Activated CD4-positive, alpha-beta memory T cell treated with anti-CD3 and anti-CD28 coated beads for 36 hours (primary cell): ENCODE measurements around the gene SPATA33. TPM values are rescaled to one million over a fixed set of nuclear protein-coding genes. Genes with fewer than 3 reads are reported as not detected.
A peak's percentile ranks its signal among the peaks of the same experiment; 100 is the strongest.

Experiments
- CTCF ChIA-PET: fragments of 350-600 bp; sonication (Branson Sonifier 250); formaldehyde crosslinking; loops from one replicate; lab custom pipeline; 2021; ENCODE audit warnings: antibody characterized with exemption, inconsistent platforms; lab: Charles Lee
- POLR2A ChIA-PET: fragments of 350-600 bp; sonication (Branson Sonifier 250); formaldehyde crosslinking; loops from one replicate; lab custom pipeline; 2021; ENCODE audit warnings: antibody characterized with exemption; lab: Charles Lee
- DNase-seq: peaks from one replicate; pipeline ENCODE4 v3.0.0-alpha.2; 2020
- H3K27ac Mint-ChIP-seq: one replicate; pipeline ENCODE4 v1.8.0; 2021; ENCODE audit warnings: mixed read lengths
- H3K27me3 Mint-ChIP-seq: one replicate; pipeline ENCODE4 v1.8.0; 2021; ENCODE audit warnings: mixed read lengths
- H3K36me3 Mint-ChIP-seq: one replicate; pipeline ENCODE4 v1.8.0; 2021; ENCODE audit warnings: mixed read lengths
- H3K4me1 Mint-ChIP-seq: one replicate; pipeline ENCODE4 v1.8.0; 2021; ENCODE audit warnings: low read depth, mixed read lengths
- H3K4me3 Mint-ChIP-seq: one replicate; pipeline ENCODE4 v1.8.0; 2021; ENCODE audit warnings: mild to moderate bottlenecking, mixed read lengths
- H3K9me3 Mint-ChIP-seq: one replicate; pipeline ENCODE4 v1.8.0; 2021; ENCODE audit warnings: mixed read lengths
- intact Hi-C: fragments of 100-400 bp; cut with micrococcal nuclease; formaldehyde crosslinking; loops from one replicate; pipeline ENCODE4 v1.15.1; 2023
- total RNA-seq, 2 experiments: library from RNA; stranded (reverse); gene quantifications; one replicate each; pipeline ENCODE4 v1.2.3, GENCODE V29; 2021

The SPATA33 gene
- 10 to 100 TPM in 1 of 2 experiments, 1 to 10 TPM in 1; 7.1 to 10.1 TPM for total RNA-seq

DNA sequence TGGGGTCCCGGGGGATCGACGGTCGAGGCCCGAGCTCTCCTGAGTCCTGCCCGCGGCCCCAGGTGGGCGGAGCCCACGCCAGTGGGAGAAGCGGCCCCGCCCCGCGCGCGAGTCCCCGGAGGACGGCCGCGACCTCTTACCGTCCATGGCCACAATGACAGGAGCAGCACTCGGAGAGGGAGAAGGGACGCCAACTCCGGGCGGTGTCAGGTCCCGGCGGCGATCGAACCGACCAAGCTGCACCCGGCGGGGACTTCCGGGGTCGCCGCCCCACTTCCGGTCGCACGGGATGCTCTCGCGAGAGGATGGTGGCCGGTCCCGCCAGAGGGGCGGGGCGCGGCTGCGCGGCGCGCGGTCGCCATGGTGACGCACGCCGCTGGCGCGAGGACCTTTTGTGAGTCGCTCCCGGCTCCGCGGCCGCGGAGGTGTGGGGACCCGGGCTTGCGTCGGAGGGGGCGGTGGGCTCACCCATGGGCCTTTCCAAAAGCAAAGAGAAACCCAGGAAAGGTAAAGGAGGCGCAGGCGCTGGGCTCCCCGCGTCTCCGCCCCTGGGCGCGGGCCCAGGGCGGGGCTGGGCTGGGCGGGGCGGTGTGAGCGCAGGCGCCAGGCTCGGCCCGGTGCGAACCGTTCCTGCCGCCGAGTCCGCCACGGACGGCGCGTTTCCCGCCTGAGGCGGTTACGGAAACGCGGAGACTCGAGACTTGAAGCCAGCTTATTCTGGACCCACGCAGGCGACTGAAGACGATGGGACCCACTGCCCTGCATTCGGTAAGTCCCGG lies at the start of gene SPATA33, which contains the start of gene CHMP1A:
Gene SPATA33, plus strand, starts transcription at position 395 of the 779 bp plus-strand sequence. Its CDS starts 76 bp downstream, at position 471.
Gene CHMP1A, minus strand, starts transcription at position 267 of the 779 bp plus-strand sequence. Its CDS starts 120 bp downstream, at position 147.
- Mint-ChIP-seq H3K36me3 (peaks cover 21% of the 10 kb centered on the region), H3K27ac (peak within 1 kb of the TSS; percentile 76), H3K4me3 (peak within 1 kb of the TSS; percentile 89), H3K27me3 (no peaks in the 10 kb centered on the region), H3K4me1 (peaks cover 35% of the 10 kb centered on the region), H3K9me3 (no peaks in the 10 kb centered on the region)
- ChIA-PET POLR2A (interaction anchor here (0.6 to 1.1 kb wide), 3 partner anchors 34 to 149 kb away, joined by 3 to 5 read pairs (median 3); partner anchors contain the start of gene SPG7), CTCF (interaction anchor here (1.0 to 1.3 kb wide), 4 partner anchors 11 to 42 kb away, joined by 3 to 8 read pairs (median 5); no protein-coding TSS in a partner anchor)
- peak; percentile 94 for DNase-seq
- intact Hi-C loops: loop anchor here (1.0 to 5.0 kb wide), 2 partner anchors 29 to 95 kb away; partner anchors contain the start of genes CDK10 and RPL13

DNA sequence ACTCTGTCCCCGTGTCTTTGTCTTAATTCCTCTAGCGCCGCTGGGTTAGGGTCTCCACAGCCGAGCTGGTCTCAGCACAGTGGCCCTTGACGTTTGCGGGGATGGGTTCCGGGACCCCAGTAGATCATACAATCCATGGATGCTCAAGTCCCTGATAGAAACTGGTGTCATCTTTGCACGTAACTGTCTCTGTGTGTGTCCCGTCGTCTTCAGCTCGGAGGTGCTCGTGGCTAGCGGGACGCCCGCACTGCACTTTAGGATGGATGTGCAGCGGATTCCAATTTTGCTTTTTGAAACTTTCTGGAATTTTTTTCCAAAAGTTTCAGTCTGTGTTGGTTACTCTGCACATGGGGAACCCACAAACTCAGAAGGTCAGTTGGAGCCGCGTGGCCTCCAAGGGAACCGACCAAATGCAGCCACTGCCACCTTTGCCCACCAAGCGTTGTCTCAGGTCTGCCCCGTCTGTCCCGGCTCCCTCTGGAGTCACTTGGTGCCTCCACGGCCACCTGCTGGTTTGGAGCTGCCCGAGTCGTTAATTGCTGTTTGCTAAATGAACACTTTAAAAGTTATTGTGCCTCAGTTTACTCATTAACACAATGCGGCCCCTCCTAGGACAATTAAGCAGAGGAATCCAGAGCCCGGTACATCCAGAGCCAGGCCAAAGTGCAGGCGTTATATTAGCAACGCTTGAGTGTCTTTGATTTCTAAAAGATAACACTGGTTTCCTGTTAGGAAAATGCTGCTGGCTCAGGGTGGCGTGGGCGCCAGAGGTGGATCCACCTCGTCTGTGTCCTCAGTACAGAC lies 49.5 kb upstream of the SPATA33 start:
- Mint-ChIP-seq H3K36me3 (no peaks in the 10 kb centered on the region), H3K27me3 (no peaks in the 10 kb centered on the region), H3K9me3 (no peaks in the 10 kb centered on the region), H3K4me1 (peaks cover under 1% of the 10 kb centered on the region), H3K4me3 (no peak overlapping the region), H3K27ac (no peak overlapping the region)
- ChIA-PET POLR2A (no interaction called here), CTCF (no interaction called here)
- DNase-seq: no peak
- intact Hi-C loops: no loop called here

DNA sequence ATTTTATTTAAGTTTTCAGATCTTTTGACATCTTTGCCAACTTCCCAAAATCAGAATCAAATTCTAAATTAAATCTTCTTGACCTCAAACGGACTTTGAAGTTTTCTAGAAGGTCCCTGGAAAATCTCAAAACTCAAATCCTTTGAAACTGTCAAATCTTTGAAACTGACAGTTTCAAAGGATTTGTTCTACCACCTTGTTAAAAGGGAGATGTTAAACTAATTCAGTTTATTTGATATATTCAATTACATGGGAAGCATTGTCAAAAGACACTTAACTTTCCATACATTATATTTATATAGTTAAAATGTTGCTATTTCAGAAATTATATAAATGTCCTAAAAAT lies 47.6 kb upstream of the SPATA33 start:
- intact Hi-C loops: no loop called here
- ChIA-PET CTCF (no interaction called here), POLR2A (no interaction called here)
- Mint-ChIP-seq H3K4me3 (no peak overlapping the region), H3K27ac (no peak overlapping the region), H3K36me3 (no peaks in the 10 kb centered on the region), H3K27me3 (no peaks in the 10 kb centered on the region), H3K9me3 (no peaks in the 10 kb centered on the region), H3K4me1 (no peaks in the 10 kb centered on the region)
- DNase-seq: no peak

DNA sequence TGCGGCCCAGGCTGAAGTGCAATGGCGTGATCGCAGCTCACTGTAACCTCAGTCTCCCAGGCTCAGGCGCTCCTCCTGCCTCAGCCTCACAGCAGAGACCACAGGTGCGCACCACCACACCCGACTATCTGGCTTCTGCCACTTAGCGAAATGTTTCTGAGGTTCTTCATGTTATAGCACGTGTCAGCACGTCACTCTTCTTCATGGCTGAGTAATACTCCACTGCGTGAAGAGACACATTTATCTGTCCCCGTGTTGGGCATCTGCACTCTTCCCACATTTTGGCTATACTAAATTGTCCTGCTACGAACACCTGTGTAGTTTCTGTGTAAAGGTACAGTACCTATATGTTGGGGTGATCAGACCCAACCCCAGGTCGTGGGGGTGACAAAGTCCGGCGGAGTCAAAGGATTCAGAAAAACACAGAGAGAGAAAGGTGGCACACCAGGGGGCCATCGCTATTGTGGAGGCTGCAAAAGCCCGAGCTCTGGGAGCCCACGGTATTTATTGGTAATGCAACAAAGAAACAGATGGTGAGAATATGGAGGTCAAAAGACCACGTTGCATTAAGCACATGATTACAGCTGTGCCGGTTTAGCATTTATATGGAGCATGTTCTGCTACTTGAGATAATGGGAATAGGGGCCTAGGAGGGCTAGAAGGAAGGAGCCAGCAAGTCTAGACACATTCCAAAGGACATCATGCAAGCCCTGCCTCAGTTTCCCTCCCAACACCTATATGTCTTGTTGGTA lies 45.0 kb upstream of the SPATA33 start:
- H3K9me3 Mint-ChIP-seq: peaks cover 7% of the 10 kb centered on the region
- CTCF ChIA-PET: interaction anchor here (0.6 kb wide), 2 partner anchors 93 to 138 kb away, joined by 3 to 4 read pairs; no protein-coding TSS in a partner anchor
- intact Hi-C loops: no loop called here
- H3K4me3 Mint-ChIP-seq: no peak overlapping the region
- H3K27me3 Mint-ChIP-seq: no peaks in the 10 kb centered on the region
- no peak overlapping the region for H3K27ac Mint-ChIP-seq
- POLR2A ChIA-PET: no interaction called here
- H3K4me1 Mint-ChIP-seq: peaks cover 7% of the 10 kb centered on the region
- H3K36me3 Mint-ChIP-seq: no peaks in the 10 kb centered on the region
- no peak for DNase-seq

DNA sequence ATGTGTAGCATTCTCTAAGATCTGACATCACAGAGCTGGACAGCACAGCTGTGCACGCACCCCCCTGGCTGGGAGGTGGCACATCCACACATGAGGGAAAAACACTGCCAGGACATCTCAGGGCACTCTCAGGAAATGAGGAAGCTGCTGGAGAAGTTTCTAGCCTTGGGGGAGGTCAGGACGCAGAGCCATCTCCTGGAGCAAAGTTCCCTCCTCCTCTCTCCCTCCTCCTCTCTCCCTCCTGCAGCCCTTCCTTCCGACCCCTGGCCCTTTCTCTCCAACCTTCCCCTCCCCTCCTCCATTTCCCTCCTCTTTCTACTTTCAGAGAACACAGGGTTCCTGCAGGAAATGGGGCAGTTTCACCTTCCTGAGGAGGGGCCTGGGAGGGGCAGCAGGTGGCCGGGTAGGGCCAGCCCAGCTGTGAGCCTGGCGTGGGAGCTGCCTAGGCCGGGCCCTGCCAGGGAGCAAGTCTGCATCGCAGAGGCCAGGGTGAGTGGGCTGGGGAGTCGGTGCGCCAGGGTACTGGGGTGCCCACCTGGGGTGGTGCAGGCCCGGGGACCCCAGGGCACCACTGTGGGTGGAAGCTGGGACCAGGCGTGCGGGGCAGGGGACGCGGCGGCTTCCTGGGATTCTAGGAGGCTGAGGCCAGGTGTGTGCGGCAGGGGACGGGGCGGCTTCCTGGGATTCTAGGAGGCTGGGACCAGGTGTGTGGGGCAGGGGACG lies 44.2 kb upstream of the SPATA33 start, which contains the start of gene DPEP1:
Gene DPEP1, plus strand, starts transcription at position 412 of the 723 bp plus-strand sequence. CDS start 16,769 bp downstream, outside the sequence.
- peaks cover 7% of the 10 kb centered on the region for H3K4me1 Mint-ChIP-seq
- intact Hi-C loops: no loop called here
- H3K4me3 Mint-ChIP-seq: no peak within 1 kb of the TSS
- no peaks in the 10 kb centered on the region for H3K36me3 Mint-ChIP-seq
- CTCF ChIA-PET: interaction anchor here (0.6 kb wide), 1 partner anchor 41 kb away, joined by 5 read pairs; no protein-coding TSS in a partner anchor
- DNase-seq: no peak
- H3K27ac Mint-ChIP-seq: no peak within 1 kb of the TSS
- POLR2A ChIA-PET: no interaction called here
- H3K27me3 Mint-ChIP-seq: no peaks in the 10 kb centered on the region
- peaks cover 7% of the 10 kb centered on the region for H3K9me3 Mint-ChIP-seq

DNA sequence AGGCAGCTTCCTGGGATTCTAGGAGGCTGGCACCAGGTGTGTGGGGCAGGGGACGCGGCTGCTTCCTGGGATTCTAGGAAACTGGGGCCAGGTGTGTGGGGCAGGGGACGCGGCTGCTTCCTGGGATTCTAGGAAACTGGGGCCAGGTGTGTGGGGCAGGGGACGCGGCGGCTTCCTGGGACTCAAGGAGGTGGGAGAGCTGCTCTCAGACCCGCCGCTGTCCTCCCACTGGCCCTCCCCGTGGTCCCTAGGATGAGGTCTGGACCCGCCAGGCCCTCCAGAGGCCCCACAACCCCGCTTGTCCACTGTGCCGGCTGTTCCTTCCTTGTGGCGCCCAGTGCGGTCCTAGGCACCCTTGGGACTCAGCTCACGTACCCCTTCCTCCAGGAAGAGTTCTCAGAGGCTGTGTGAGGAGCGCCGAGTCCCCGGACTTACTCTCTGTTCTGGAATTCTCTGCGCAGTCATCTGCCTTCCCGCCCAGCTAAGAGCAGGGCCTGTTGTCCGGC lies 43.6 kb upstream of the SPATA33 start:
- no peaks in the 10 kb centered on the region for H3K27me3 Mint-ChIP-seq
- DNase-seq: no peak
- H3K27ac Mint-ChIP-seq: no peak overlapping the region
- no peaks in the 10 kb centered on the region for H3K36me3 Mint-ChIP-seq
- intact Hi-C loops: no loop called here
- ChIA-PET POLR2A (no interaction called here), CTCF (interaction anchor here (0.6 to 1.3 kb wide), 2 partner anchors 42 to 247 kb away, joined by 3 to 5 read pairs; no protein-coding TSS in a partner anchor)
- H3K4me3 Mint-ChIP-seq: no peak overlapping the region
- peaks cover 7% of the 10 kb centered on the region for H3K4me1 Mint-ChIP-seq
- peaks cover 7% of the 10 kb centered on the region for H3K9me3 Mint-ChIP-seq

DNA sequence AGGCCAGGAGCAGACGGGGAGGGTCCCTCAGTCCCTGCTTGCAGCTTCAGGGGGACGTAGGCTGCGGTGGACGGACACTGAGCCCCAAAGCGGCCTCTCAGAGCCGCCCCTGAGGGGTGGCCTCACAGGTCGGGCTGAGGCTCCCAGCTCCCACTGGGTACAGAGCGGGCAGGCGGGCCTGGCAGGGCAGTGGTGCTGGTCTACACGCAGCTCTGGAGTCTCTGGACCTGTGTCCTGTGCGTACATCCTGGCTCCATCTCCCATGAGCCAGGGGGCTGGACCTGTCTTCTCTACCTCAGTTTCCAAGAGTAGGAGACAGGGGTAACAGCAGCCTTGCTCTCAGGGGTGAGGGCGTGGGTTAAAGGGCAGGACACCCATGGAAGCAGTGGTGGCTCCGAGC lies 42.5 kb upstream of the SPATA33 start:
- Mint-ChIP-seq H3K27me3 (no peaks in the 10 kb centered on the region), H3K9me3 (peaks cover 7% of the 10 kb centered on the region), H3K4me1 (peaks cover 7% of the 10 kb centered on the region), H3K36me3 (no peaks in the 10 kb centered on the region), H3K4me3 (no peak overlapping the region), H3K27ac (no peak overlapping the region)
- no peak for DNase-seq
- intact Hi-C loops: no loop called here
- ChIA-PET POLR2A (interaction anchor here (0.5 kb wide), 1 partner anchor 629 kb away, joined by 4 read pairs; no protein-coding TSS in a partner anchor), CTCF (interaction anchor here (0.7 to 1.3 kb wide), 4 partner anchors 13 to 246 kb away, joined by 3 to 4 read pairs (median 3); no protein-coding TSS in a partner anchor)

DNA sequence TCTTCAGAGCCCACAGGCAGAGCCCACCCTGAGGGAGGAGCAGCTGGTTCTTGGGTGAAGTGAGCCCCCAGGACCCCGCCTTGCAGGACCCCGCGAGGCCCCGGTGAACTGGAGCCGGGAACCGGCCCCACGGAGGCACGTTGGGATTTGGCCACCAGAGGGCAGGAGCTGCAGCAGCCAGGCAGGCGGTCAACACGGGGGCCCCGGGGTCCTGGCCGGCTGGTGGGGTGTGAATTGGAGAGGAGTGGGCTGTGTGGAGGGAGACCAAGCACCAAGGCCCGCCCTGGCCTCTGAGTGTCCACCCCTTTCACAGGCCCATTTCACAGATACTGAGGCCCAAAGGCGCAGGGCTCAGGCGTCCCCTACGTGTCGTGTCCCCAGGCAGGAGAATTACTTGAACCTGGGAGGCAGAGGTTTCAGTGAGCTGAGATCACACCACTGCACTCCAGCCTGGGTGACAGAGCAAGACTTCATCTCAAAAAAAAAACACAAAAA lies 42.0 kb upstream of the SPATA33 start:
- Mint-ChIP-seq H3K4me3 (no peak overlapping the region), H3K4me1 (peaks cover 7% of the 10 kb centered on the region), H3K27me3 (no peaks in the 10 kb centered on the region), H3K36me3 (no peaks in the 10 kb centered on the region), H3K27ac (no peak overlapping the region), H3K9me3 (peaks cover 7% of the 10 kb centered on the region)
- DNase-seq: peak; percentile 24
- ChIA-PET POLR2A (no interaction called here), CTCF (interaction anchor here (0.7 to 1.3 kb wide), 3 partner anchors 13 to 69 kb away, joined by 3 to 4 read pairs (median 3); no protein-coding TSS in a partner anchor)
- intact Hi-C loops: no loop called here

DNA sequence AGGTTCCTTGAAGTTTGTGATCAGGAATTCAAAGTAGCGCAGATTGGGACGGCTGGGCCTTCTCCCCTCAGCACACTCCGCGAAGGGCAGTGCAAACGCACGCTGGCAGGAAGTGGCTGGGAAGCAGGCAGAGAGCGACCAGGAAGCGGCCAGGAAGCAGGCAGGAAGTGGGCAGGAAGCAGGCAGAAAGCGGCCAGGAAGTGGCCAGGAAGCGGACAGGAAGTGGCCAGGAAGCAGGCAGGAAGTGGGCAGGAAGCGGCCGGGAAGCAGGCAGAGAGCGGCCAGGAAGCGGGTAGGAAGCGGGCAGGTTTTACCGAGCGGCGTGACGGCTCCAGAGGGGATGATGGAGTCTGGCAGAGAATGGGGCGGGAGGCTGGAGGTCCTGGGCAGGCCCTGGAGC lies 41.0 kb upstream of the SPATA33 start:
- H3K36me3 Mint-ChIP-seq: no peaks in the 10 kb centered on the region
- H3K27ac Mint-ChIP-seq: peak overlapping the region; percentile 49
- intact Hi-C loops: no loop called here
- H3K4me3 Mint-ChIP-seq: peak overlapping the region; percentile 5
- H3K4me1 Mint-ChIP-seq: peaks cover 7% of the 10 kb centered on the region
- peaks cover 7% of the 10 kb centered on the region for H3K9me3 Mint-ChIP-seq
- DNase-seq: peak; percentile 34
- CTCF ChIA-PET: no interaction called here
- no peaks in the 10 kb centered on the region for H3K27me3 Mint-ChIP-seq
- POLR2A ChIA-PET: no interaction called here

DNA sequence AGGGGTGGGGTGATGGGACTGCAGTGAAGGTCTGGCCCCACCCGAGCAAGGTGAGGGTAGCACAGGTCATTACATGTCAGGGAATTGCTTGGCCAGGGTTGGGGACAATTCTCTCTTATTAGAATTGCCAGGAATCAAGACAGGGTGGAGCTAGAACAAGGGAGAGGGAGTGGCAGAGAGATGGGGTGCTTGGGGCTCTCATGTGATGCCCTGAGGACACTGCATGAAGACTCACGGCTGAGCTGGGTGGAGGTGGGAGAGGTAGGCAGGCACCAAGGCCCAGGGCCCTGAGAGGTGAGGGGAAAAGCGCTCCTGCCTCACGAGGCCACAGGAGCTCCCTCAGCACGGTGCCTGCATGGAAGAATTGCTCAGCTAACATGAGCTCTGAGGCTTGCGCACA lies 40.6 kb upstream of the SPATA33 start:
- CTCF ChIA-PET: no interaction called here
- intact Hi-C loops: no loop called here
- no peak overlapping the region for H3K27ac Mint-ChIP-seq

More for the DNA sequence above, 40.6 kb upstream of the SPATA33 start:
- no peaks in the 10 kb centered on the region for H3K27me3 Mint-ChIP-seq
- POLR2A ChIA-PET: no interaction called here
- H3K36me3 Mint-ChIP-seq: no peaks in the 10 kb centered on the region
- H3K4me1 Mint-ChIP-seq: peaks cover 7% of the 10 kb centered on the region
- no peak for DNase-seq
- no peak overlapping the region for H3K4me3 Mint-ChIP-seq
- peaks cover 7% of the 10 kb centered on the region for H3K9me3 Mint-ChIP-seq
